SW 1271 (cell line): Measurements from ENCODE around the gene DCC.

Experiments
- DNase-seq, 2 experiments: peaks; one replicate each; lab custom pipeline; 2025; lab: John Stamatoyannopoulos, UW

The DCC gene

DNA sequence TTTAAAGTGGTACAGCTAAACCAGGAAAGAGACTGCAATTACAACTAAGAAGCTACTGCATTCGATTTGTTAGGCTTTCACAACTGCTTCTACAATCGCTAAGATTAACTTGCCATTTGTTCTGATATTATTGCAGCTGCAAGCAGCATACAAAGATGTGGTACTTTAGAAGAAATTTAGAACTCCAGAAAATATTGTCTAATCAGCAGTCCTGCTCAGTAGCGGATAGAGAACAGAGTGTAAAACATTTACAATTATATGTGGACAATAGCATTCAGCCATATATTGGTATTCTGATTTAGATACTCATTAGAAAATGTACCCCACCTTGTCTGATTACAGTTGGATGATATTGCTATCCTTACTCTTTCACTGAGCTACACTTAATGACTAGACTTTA, 265.3 kb downstream of the DCC start:
- DNase-seq = no peak

DNA sequence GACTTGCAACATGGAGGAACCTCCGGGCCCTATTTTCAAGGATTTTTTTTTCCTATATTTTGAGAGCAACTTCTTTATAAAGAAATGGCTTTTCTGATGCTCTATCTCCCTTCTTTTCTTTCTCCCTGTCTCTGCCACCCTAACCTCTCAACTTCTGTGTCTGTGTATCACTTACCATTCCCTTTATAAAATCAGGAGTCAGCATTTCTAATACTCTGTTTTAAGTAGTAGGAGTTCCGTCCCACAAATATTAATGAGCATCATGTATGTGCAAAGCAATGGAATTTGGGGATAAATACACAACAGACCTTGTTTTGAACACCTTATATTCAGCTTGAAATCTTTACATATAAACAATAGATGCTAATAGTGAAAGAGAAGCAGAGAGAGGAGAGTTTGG, 268.0 kb downstream of the DCC start:
- DNase-seq = no peak

DNA sequence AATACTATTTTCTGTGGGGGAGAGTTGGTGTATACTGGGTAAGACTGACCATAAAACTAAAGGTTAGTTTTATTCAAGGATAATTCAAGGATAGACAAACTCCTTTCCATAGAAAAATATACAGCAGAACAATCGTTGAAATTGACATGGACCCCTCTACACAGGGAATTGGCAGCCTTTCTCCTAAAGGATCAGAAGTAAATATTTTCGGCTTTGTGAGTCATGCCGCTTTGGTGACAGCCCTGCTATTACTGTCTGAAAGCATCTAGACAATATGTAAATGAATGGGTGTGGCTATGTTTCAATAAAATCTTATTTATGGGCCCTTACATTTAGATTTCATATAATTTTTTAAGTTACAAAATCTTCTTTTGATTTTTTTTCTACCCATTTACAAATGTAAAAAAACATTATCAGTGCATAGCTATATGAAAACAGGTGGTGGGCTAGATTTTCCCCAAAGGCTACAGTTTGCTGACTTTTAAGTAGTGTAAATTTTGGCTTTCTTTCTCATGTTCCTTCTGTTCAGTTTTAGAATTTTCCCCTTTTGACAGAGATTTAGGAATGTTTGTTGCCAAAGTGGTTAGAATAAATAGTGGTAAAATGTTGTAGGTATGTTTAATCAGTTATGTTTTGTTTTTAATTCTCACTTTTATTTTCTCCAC, 270.6 kb downstream of the DCC start:
- no peak for DNase-seq

DNA sequence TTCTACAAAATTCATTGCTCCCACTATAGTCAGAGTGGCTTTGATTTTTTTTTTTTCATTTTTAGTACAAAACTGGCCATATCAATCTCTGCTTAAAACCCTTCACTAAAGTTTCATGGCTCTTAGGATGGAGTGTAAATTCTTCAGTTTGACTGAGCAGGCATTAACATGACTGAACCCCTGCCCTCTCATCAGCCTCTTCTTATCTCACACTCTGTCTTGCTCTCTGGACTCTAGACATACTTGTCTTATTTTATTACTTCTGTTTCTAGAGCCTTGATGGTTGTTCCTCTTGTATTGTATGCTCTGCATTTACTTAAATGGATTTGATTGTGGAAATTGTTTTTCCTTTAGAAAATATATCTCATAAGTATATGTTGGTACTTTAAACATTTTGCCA, 272.4 kb downstream of the DCC start:
- DNase-seq = no peak

DNA sequence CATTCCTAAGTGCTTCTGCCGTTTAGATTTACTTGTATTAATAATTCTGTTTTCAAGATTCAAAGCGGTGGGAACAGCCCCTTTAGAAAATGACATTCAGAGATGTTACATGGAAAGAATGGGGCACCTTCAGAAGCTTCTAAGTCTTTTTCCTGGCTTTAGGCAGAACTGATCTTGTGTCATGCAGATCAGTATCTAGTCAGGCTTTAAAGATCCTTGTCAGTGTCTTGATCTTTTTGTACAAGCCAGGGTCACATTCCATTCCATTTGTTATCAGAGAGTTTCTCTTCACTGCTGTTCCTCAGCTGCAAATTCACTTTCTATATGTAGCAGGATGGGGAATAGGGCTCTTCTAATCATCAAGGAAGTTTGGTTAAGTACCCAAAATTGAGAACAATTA, 275.3 kb downstream of the DCC start:
- no peak for DNase-seq

DNA sequence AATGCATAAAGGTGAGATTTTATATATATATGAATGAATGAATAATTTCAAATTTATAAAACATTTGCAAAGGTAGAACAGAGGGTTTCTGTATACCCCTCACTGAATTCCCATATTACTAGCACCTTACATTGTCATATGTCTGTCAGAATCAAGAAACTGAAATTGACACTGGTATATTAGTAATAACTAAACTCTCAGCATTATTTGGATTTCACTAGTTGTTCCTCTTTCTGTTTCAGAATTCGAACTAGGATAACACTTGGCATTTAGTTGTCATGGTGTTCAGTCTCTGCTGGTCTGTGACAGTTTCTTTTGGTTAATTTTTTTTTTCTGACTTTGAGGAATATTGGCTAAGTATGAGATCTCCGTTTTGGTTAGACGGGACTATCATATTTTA, 275.9 kb downstream of the DCC start:
- no peak for DNase-seq

DNA sequence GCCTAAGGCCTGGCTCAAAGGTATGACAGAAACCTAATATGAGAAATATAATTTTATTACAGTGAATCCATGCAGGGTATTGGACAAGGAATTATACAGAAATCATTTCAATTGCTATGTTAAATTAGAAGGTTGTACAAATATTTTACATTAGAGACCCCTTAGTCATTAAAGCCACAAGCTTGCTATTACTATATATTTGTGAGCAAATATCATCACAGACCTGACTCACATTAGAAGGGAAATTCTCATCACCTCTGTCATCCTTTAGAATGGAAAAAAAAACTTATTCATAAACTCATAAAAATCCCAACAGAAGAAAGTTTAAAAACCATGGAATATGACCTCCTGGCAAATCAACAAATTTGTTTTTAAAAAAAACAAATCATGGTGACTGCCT, 277.9 kb downstream of the DCC start:
- no peak for DNase-seq

DNA sequence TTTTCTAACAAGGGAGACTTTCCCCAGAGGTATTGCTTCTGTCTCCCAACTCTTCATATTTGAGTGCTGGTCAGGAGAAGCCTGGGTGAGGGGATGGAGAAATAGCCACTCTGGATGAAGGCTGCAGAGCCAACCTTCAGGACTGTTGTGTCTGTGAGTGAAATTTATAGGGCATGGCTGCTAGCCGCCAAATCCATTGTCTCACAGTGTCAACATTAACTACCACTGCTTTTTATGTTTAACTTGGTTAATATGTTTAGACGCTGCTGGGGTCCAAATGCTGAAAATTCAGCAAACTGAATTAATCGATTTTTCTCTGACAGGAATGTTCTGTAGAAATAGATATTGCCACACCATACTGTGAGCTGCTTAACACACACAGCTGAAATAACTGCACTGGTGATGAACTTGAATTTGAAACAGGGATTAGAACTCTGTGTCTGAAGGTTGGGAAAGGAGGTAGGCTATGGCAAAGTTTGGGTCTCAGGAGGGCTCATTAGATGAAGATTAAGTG, 281.0 kb downstream of the DCC start:
- DNase-seq = no peak

DNA sequence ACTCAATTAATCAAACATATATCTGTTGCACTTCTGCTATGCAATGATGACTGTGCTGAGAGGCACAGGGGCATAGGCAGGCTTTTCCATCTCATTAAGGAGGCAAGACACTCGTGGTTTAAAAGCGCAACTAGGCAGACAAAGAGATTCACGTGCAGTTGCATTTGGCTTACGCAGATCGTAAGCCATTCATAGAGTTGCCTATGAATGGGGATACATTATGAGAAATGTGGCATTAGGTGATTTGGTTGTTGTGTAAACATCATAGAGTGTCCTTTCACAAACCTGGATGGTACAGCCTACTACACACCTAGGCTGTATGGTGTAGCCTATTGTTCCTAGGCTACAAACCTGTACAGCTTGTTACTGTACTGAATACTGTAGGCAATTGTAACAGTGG, 284.7 kb downstream of the DCC start:
- DNase-seq = no peak

DNA sequence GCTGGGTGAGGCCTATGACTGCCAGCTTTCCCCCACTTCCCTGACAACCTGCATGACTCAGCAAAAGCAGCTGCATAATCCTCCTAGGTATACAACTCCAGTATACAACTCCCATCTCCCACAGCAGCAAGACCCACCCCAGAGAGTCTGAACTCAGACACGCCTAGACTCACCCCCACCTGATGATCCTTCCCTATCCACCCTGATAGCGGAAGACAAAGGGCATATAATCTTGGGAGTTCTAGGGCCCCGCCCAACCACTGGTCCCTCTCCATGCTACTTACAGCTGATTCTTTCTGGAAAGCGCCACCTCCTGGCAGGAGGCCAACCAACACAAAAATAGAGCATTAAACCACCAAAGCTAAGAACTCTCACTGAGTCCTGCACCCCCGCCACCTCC, 296.5 kb downstream of the DCC start:
- DNase-seq = no peak

DNA sequence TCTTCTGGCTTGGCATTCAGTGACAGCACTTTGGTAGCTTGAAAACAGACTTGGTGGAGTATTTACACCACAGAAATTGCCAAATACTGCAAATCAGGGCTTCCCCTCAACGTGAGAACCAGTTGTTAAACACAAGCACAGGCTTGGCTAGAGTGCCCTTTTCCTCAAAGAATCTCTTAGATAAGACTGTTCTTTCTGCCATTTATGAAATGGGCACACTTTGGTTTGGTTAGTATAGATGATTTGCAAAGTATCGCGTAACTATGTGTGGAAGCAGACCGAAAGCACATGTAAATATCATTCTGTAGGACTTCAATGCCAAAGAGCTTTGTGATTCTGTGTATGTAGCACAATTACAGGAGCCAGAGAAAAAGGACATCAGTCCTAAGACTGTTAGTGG, 308.2 kb downstream of the DCC start:
- DNase-seq = no peak

DNA sequence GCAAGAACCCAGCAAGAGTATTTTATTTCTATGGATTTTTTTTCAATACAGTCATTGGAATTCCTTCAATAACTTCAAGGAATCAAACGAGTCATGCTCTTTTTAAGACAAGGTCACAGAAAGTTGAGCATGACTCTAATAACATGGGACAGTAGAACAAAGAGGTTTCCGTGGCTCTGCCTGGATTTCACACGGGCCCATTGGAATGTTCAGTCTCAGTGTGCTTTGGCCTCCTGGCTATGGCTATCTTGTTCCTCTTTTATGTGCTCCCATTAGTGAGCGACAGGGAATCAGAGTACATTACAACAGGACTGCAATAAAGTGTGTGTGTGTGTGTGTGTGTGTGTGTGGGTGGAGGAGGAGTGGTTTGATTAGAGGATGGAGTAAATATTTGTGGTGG, 312.4 kb downstream of the DCC start:
- no peak for DNase-seq

DNA sequence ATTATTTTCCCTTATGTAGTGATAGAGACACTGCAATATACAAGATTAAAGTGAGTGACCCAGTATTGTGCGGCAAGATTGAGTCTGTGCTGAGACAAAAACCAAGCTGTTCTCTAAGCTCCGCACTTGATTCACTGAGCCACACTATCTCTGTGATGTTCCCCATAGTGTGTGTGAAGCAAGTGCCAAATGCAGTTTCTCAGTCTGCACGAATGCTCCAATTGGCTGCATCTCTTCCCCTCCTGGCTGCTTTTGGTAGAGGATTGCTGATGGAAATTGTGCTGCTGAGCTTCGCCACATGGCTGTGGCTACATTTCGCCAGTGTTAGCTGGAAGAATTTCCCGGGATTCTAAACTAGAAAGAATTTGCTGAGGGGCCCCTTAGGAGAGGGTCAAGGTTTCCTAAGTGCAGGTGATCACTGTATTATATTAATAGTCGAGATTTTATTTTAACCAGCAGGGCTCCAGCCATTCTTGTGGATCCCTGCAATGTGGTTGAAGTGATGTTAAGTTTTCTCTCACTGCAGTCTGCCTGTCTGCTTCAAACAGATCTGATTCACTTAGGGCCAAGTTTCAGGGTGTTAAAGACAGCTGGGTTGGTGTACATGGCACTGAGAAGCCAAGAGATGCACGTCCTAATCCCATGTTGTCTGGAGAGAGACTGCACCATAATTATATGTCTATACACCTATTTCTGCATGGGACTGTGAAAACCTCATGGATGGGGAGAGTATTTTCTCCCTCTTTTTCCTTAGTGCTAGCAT, 317.2 kb downstream of the DCC start:
- DNase-seq = no peak

DNA sequence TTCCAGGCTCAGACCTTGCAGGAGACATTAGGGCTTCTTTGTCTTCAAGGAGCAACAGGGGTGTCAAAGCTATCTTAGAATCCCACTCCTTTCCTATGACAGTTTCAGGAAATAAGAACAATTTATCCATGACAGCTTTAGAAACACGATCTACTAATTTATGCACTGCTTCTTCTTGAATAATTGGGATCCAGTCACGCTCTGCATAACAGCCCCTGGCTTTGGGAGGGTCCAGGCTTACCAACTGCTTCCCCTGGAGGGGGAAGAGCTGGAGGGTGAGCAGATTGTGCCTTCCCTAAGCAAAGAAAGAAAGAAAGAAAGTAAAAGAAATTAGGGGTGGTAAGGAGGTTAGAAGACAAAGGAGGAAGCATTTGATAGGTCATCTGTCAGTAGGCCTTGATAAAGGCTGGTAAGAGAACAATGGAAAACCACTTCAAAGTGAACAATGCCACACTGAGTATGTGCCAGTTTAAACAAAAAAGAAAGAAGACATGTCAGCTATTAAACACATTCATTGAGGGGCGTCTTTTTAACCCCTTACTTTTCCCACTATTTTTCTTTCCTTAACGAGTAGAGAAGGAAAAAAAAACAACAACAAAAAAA, 327.6 kb downstream of the DCC start:
- no peak for DNase-seq

DNA sequence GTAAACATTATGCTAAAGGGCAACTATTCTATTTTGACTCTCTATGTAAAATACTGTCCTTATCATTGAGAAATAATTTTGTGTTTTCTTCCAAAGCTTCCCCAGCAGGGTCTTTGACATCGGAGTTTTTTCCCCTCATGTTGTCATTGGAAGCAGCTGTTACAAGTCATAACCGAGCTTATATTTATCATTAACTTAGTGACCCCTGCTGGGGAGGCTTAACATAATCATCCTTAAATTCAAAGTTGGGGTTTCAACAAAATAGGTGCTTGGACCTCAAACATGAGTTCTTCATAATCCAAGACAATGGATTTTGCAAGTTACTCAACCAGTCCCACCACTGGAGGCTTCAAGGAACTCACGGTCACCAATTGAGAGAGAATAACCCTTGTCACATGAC, 330.9 kb downstream of the DCC start:
- DNase-seq = no peak

DNA sequence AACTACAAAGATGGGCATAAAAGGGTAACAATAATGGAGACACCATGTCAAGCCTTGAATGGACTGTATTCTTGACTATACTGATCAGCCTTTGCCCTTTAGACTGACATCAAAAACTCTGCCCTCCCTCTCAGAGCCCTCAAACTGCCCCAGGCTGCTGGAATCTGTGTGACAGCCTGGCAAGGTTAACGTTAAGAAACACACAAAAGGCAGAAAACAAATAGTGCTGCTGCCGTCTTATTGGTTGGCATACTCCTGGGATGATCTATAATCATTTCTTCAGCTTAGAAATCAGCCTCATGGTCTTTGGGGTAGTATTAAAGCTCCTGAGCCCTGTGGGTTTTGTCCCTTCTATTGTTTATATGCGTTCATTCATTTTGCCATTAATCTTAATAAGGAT, 338.0 kb downstream of the DCC start:
- DNase-seq = no peak

DNA sequence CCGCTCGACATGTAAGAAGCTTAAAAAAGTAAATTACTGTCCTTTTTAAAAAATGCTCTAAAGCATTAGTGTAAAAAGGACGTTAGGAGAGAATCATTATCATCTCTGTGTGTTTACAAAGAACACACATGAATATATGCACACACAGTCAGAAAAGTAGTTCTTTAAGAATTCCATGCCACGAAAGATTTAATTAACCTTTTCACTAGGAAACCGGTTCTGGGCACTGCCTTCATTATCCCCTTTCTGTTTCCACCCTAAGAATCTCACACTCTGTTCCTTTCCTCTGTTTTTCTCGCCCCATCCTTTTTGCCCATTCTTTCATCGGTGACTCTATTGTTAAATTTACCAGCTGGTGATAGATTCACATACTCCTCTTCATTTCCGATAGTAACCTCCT, 338.6 kb downstream of the DCC start:
- DNase-seq = no peak

DNA sequence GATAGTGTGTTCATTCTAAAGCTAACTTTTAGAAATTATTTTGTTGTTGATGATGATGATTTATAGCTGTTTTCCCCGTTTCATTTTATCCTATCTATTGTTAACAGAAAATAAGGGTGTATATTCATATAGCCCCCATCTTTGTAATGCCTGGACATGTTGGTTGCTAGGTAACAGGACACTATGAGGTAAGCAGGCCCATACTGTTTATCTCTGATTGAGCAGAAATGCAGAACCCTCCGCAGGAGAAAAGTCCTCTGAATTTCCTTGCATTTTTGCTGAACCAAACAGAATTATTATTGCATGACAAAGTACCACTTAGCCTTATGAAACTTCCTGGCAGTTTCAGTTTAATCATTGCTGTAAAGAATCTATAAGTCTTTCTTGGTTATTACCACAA, 339.4 kb downstream of the DCC start:
- no peak for DNase-seq

DNA sequence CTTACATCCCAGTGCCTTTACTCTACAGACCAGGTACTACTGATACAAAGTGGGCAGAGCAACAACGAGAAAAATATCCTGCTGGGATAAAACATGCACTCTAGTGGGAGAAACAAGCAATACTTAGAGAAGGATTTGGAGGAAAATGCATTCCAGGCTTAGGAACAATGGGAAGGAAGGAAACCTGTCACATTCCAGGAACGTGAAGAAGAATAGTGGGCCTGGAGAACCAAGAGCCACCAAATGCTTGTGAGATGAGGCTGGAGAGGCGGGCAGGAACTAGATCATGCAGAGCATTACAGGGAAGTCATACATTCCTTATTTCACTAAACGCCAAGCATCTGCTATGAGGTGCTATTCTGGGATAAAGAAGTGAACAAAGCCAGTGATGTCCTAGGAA, 342.3 kb downstream of the DCC start:
- no peak for DNase-seq

DNA sequence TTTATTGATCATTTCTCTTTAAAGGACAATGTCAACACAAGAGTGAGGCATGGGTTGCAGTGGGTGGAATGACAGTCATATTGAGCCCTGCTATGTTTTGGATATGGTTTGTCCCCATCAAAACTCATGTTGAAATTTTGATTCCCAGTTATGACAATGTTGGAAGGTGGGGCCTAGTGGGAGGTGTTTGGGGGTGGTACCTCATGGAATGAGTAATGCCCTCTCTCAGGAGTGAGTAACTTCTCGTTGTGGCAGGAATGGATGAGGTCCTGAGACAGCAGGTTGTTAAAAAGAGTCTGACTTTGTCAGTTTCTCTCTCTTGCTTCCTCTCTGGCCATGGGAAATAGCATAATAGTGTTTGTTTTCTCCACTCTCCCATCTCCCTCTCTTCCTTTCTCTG, 345.3 kb downstream of the DCC start:
- DNase-seq = no peak

DNA sequence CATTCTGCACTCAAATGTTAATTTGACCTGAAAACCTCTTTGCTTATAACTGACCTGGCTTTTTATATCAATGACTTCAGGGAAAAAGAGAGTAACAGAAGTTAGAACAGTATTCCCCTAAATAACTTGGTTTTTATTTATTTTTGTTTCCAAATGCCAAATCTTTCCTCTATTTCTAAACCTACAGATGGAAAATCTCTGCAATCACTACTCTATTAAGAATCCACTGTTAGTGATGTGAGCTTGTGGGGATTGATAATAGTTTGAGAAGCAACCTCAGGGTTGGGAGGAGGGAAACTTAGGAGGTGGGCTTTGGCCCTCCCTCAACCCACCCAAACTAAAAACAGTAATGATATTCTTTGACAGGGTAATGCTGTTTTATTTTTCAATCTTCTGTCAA, 351.8 kb downstream of the DCC start:
- no peak for DNase-seq

DNA sequence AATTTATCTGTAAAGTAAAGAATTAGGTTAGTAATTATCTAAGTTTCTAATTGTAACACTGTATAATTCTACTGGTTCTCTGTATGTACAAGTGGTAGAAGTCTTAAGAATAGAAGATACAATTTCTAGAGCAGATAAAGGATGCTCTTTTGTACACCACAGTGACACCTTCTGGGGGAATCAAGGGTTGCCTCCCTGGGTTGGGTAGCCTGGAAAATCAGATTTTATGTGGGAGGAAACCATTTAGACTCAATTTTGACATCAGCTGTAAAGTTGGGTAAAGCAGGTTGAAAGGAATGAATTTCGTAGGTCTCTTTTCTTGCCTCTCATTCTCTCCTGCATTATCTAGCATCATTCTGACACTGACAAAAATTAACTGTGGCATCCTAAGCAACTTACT, 354.8 kb downstream of the DCC start:
- DNase-seq = no peak

DNA sequence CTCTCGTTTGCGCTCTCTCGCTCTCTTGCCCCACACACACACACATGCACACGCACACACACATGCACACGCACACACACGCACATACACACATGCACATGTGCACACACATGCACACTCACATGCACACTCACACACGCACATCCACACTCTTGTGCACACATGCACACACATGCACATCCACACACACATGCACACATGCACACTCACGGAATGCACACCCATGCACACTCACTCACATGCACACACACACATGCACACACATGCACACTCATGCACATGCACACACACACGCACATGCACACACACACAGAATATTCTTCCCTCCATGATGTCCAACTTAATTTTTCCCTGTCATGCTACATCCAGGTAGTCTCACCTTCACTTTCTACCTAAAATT, 360.1 kb downstream of the DCC start:
- DNase-seq = no peak
